ENCODE measurements around the gene CCL8. TPM values are rescaled to one million over a fixed set of nuclear protein-coding genes. Genes with fewer than 3 reads are reported as not detected.

The CCL8 gene
- total RNA-seq, 2 donors from 2014 or later = not detected

- ATAC-seq = no peak
- H3K27me3 Mint-ChIP-seq = peaks cover 44% of the 10 kb centered on the region
Measured at GRCh38 chr17:34337701-34338100, 18.5 kb downstream of the CCL8 start.

GRCh38 chr17:34339138-34339770 lies 20.0 kb downstream of the CCL8 start:
- H3K36me3 Mint-ChIP-seq (ENCODE audit: low read depth) = no peaks in the 10 kb centered on the region
- H3K27me3 Mint-ChIP-seq = peaks cover 59% of the 10 kb centered on the region
- DNase-seq = no peak
- ATAC-seq = no peak
- no peak overlapping the region for H3K4me3 Mint-ChIP-seq
- no peak overlapping the region for H3K27ac Mint-ChIP-seq
- peaks cover 2% of the 10 kb centered on the region for H3K4me1 Mint-ChIP-seq
- H3K9me3 ChIP-seq (ENCODE audit: control insufficient read depth, low read length, poor library complexity, severe bottlenecking) = no peaks in the 10 kb centered on the region

More at GRCh38 chr17:34337701-34338100, 18.5 kb downstream of the CCL8 start:
- H3K27ac Mint-ChIP-seq = no peak overlapping the region
- no peaks in the 10 kb centered on the region for H3K4me1 Mint-ChIP-seq
- H3K36me3 Mint-ChIP-seq (ENCODE audit: low read depth) = no peaks in the 10 kb centered on the region
- no peak for DNase-seq
- no peak overlapping the region for H3K4me3 Mint-ChIP-seq
- H3K9me3 ChIP-seq (ENCODE audit: control insufficient read depth, low read length, poor library complexity, severe bottlenecking) = no peaks in the 10 kb centered on the region

GRCh38 chr17:34341916-34342315 lies 22.7 kb downstream of the CCL8 start:
- no peak for DNase-seq
- H3K27ac Mint-ChIP-seq = no peak overlapping the region
- ATAC-seq = no peak
- H3K9me3 ChIP-seq (ENCODE audit: control insufficient read depth, low read length, poor library complexity, severe bottlenecking) = no peaks in the 10 kb centered on the region
- no peak overlapping the region for H3K4me3 Mint-ChIP-seq
- H3K27me3 Mint-ChIP-seq = peaks cover 65% of the 10 kb centered on the region
- H3K4me1 Mint-ChIP-seq = peaks cover 2% of the 10 kb centered on the region
- H3K36me3 Mint-ChIP-seq (ENCODE audit: low read depth) = no peaks in the 10 kb centered on the region

- H3K4me3 Mint-ChIP-seq = no peak overlapping the region
- no peaks in the 10 kb centered on the region for H3K36me3 Mint-ChIP-seq (ENCODE audit: low read depth)
- H3K27ac Mint-ChIP-seq = no peak overlapping the region
- H3K27me3 Mint-ChIP-seq = peaks cover 59% of the 10 kb centered on the region
- H3K4me1 Mint-ChIP-seq = peaks cover 2% of the 10 kb centered on the region
- DNase-seq = no peak
- no peaks in the 10 kb centered on the region for H3K9me3 ChIP-seq (ENCODE audit: control insufficient read depth, low read length, poor library complexity, severe bottlenecking)
- no peak for ATAC-seq
Measured at GRCh38 chr17:34347063-34347462, 27.8 kb downstream of the CCL8 start.

GRCh38 chr17:34349751-34350150 lies 30.5 kb downstream of the CCL8 start:
- Mint-ChIP-seq H3K4me3 (no peak overlapping the region), H3K36me3 (ENCODE audit: low read depth) (no peaks in the 10 kb centered on the region), H3K27ac (no peak overlapping the region), H3K4me1 (no peaks in the 10 kb centered on the region), H3K27me3 (peaks cover 40% of the 10 kb centered on the region)
- DNase-seq (no peak), ATAC-seq (no peak)
- no peaks in the 10 kb centered on the region for H3K9me3 ChIP-seq (ENCODE audit: control insufficient read depth, low read length, poor library complexity, severe bottlenecking)

- H3K36me3 Mint-ChIP-seq (ENCODE audit: low read depth) = no peaks in the 10 kb centered on the region
- ATAC-seq = no peak
- no peaks in the 10 kb centered on the region for H3K4me1 Mint-ChIP-seq
- peaks cover 48% of the 10 kb centered on the region for H3K27me3 Mint-ChIP-seq
- DNase-seq = no peak
- no peak overlapping the region for H3K4me3 Mint-ChIP-seq
- no peak overlapping the region for H3K27ac Mint-ChIP-seq
- H3K9me3 ChIP-seq (ENCODE audit: control insufficient read depth, low read length, poor library complexity, severe bottlenecking) = no peaks in the 10 kb centered on the region
Measured at GRCh38 chr17:34351096-34351495, 31.9 kb downstream of the CCL8 start.

- DNase-seq (no peak), ATAC-seq (no peak)
- H3K9me3 ChIP-seq (ENCODE audit: control insufficient read depth, low read length, poor library complexity, severe bottlenecking) = no peaks in the 10 kb centered on the region
- Mint-ChIP-seq H3K27me3 (peaks cover 48% of the 10 kb centered on the region), H3K4me3 (no peak overlapping the region), H3K4me1 (no peaks in the 10 kb centered on the region), H3K36me3 (ENCODE audit: low read depth) (no peaks in the 10 kb centered on the region), H3K27ac (no peak overlapping the region)
Measured at GRCh38 chr17:34352191-34352590, 33.0 kb downstream of the CCL8 start.

GRCh38 chr17:34354637-34355036 lies 35.4 kb downstream of the CCL8 start:
- Mint-ChIP-seq H3K27ac (no peak overlapping the region), H3K27me3 (peaks cover 55% of the 10 kb centered on the region), H3K4me3 (no peak overlapping the region), H3K36me3 (ENCODE audit: low read depth) (peaks cover 4% of the 10 kb centered on the region), H3K4me1 (no peaks in the 10 kb centered on the region)
- no peaks in the 10 kb centered on the region for H3K9me3 ChIP-seq (ENCODE audit: control insufficient read depth, low read length, poor library complexity, severe bottlenecking)
- DNase-seq (no peak), ATAC-seq (no peak)

- DNase-seq (no peak), ATAC-seq (no peak)
- Mint-ChIP-seq H3K4me1 (peaks cover 2% of the 10 kb centered on the region), H3K4me3 (no peak within 1 kb of the TSS), H3K36me3 (ENCODE audit: low read depth) (peaks cover 4% of the 10 kb centered on the region), H3K27me3 (peaks cover 59% of the 10 kb centered on the region), H3K27ac (no peak within 1 kb of the TSS)
- H3K9me3 ChIP-seq (ENCODE audit: control insufficient read depth, low read length, poor library complexity, severe bottlenecking) = no peaks in the 10 kb centered on the region
Measured at GRCh38 chr17:34356194-34356593, 37.0 kb downstream of the CCL8 start, which contains the start of gene CCL13. CCL13 (plus strand) TSS chr17:34356480; CDS start chr17:34356527, 47 bp downstream.

- H3K4me1 Mint-ChIP-seq = peaks cover 2% of the 10 kb centered on the region
- peaks cover 65% of the 10 kb centered on the region for H3K27me3 Mint-ChIP-seq
- no peak overlapping the region for H3K4me3 Mint-ChIP-seq
- peaks cover 4% of the 10 kb centered on the region for H3K36me3 Mint-ChIP-seq (ENCODE audit: low read depth)
- H3K9me3 ChIP-seq (ENCODE audit: control insufficient read depth, low read length, poor library complexity, severe bottlenecking) = no peaks in the 10 kb centered on the region
- ATAC-seq (no peak), DNase-seq (no peak)
- no peak overlapping the region for H3K27ac Mint-ChIP-seq
Measured at GRCh38 chr17:34357398-34357797, 38.2 kb downstream of the CCL8 start.

- ATAC-seq (no peak), DNase-seq (no peak)
- Mint-ChIP-seq H3K27ac (no peak overlapping the region), H3K27me3 (peaks cover 77% of the 10 kb centered on the region), H3K4me1 (peaks cover 2% of the 10 kb centered on the region), H3K36me3 (ENCODE audit: low read depth) (peaks cover 4% of the 10 kb centered on the region), H3K4me3 (no peak overlapping the region)
- H3K9me3 ChIP-seq (ENCODE audit: control insufficient read depth, low read length, poor library complexity, severe bottlenecking) = no peaks in the 10 kb centered on the region
Measured at GRCh38 chr17:34358631-34359030, 39.4 kb downstream of the CCL8 start.

- DNase-seq (no peak), ATAC-seq (no peak)
- H3K4me1 Mint-ChIP-seq = peaks cover 13% of the 10 kb centered on the region
- H3K27ac Mint-ChIP-seq = peak overlapping the region; percentile 51
- H3K27me3 Mint-ChIP-seq = peaks cover 86% of the 10 kb centered on the region
- H3K36me3 Mint-ChIP-seq (ENCODE audit: low read depth) = peaks cover 4% of the 10 kb centered on the region
- no peak overlapping the region for H3K4me3 Mint-ChIP-seq
- H3K9me3 ChIP-seq (ENCODE audit: control insufficient read depth, low read length, poor library complexity, severe bottlenecking) = no peaks in the 10 kb centered on the region
Measured at GRCh38 chr17:34360601-34361270, 41.5 kb downstream of the CCL8 start.

GRCh38 chr17:34361478-34362061 lies 42.3 kb downstream of the CCL8 start:
- Mint-ChIP-seq H3K4me1 (peaks cover 13% of the 10 kb centered on the region), H3K27me3 (peaks cover 85% of the 10 kb centered on the region), H3K27ac (peak overlapping the region; percentile 51), H3K4me3 (no peak overlapping the region), H3K36me3 (ENCODE audit: low read depth) (peaks cover 4% of the 10 kb centered on the region)
- ATAC-seq = peak; percentile 78
- peak in 1 of 3 donors; percentile 39 for DNase-seq
- H3K9me3 ChIP-seq (ENCODE audit: control insufficient read depth, low read length, poor library complexity, severe bottlenecking) = no peaks in the 10 kb centered on the region

Measured in T-helper 17 cell (primary cell).